ENCODE data around the gene FAM78A. TPM values are rescaled to one million over a fixed set of nuclear protein-coding genes. Genes with fewer than 3 reads are reported as not detected.

FAM78A gene
- polyA plus RNA-seq, 3 donors: 6.4 to 40.6 (median 7.2) TPM

DNA sequence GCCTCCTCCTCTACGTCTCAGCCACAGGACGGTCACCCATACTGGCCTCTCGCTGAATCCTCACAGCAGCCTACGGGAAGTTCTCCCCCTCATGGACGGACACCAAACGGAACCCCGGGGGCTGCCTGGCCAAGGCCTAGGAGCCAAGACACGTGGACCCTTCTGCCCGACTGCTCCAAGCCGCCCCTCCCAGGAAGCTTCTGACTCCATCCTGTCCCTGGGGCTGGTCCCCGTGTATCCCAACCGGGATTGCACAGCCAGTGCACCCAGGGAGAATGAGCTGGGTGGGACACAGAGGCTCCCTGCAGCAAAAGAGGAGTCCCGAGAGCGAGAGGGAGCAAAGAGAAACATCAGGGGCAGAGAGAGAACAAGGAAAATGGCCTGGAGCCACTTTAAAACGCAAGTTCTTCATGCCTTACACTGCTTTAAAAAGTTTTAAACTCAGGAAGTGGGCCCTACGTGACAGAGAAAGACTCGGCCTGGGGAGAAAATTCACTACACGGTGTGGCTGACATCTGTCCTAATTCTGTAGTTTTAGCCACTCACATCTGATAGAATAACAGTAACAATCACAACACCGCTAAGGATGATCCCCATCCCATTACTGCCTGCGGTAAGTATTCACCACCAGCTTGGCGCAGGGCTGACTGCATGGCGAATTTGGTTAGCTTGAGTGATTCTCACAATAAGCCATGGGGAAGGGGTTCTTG is 3.0 kb downstream of the FAM78A start:
- TF ChIP-seq CTCF (IDR thresholded peaks at IDR 0.05): no peak
- peaks cover 93% of the 10 kb centered on the region for H3K79me2 ChIP-seq (ENCODE audit: insufficient read depth, low read length)
- no peaks in the 10 kb centered on the region for H3K9me3 ChIP-seq (replicated peaks in 1 of 2; ENCODE audit: control insufficient read depth in 1 of 2, insufficient read depth in 1 of 2, low read length in 2 of 2)
- H3K36me3 Mint-ChIP-seq: peaks cover 3 to 15% of the 10 kb centered on the region in 2 donors
- H4K20me1 ChIP-seq (ENCODE audit: insufficient read depth, low read length): peaks cover 58% of the 10 kb centered on the region
- H3K9me3 Mint-ChIP-seq: peaks cover 0 to 2% (median 0%) of the 10 kb centered on the region in 7 donors
- H3K27ac Mint-ChIP-seq: peak overlapping the region; percentile 92 to 98 (median 96)
- peak overlapping the region; percentile 75 to 93 for H3K27ac ChIP-seq (ENCODE audit: low read depth in 1 of 2, low read length in 2 of 2)
- peak overlapping the region; percentile 78 to 94 (median 93) for H3K4me3 ChIP-seq (replicated peaks in 1 of 3; ENCODE audit: low read depth in 2 of 3, low read length in 3 of 3)
- H3K4me3 Mint-ChIP-seq: peak overlapping the region; percentile 99 to 100
- peak overlapping the region; percentile 48 for H2AFZ ChIP-seq (ENCODE audit: insufficient read depth, low read depth, low read length, poor library complexity, severe bottlenecking)
- no peaks in the 10 kb centered on the region for H3K36me3 ChIP-seq (replicated peaks in 1 of 2; ENCODE audit: control insufficient read depth in 1 of 2, insufficient read depth in 2 of 2, low read length in 2 of 2)
- H3K27me3 Mint-ChIP-seq (ENCODE audit: low read depth in 3 of 3): peaks cover 0 to 2% (median 0%) of the 10 kb centered on the region in 3 donors
- 1% methylated on average over 18 of the region's 22 CpGs for WGBS (ENCODE audit: insufficient coverage)
- intact Hi-C loops (cut with micrococcal nuclease): loop anchor here in 1 of 2 donors (10.0 kb wide), 2 partner anchors 462 to 1082 kb away; partner anchors contain the start of gene SETX
- peaks cover 62% of the 10 kb centered on the region for H3K4me1 Mint-ChIP-seq
- H3K4me1 ChIP-seq (ENCODE audit: control insufficient read depth in 1 of 2, insufficient read depth in 2 of 2, low read length in 2 of 2): peaks cover 62 to 65% of the 10 kb centered on the region in 2 donors
- DNase-seq: peak in 2 of 3 donors; percentile 59 to 67
- H3K4me2 ChIP-seq (replicated peaks; ENCODE audit: extremely low read depth, low read length, poor library complexity, severe bottlenecking): peak overlapping the region; percentile 98
- no peaks in the 10 kb centered on the region for H3K27me3 ChIP-seq (ENCODE audit: control insufficient read depth in 2 of 2, insufficient read depth in 2 of 2, low read length in 2 of 2)
- peak overlapping the region; percentile 86 for H3K9ac ChIP-seq (ENCODE audit: insufficient read depth, low read length, poor library complexity, severe bottlenecking)

DNA sequence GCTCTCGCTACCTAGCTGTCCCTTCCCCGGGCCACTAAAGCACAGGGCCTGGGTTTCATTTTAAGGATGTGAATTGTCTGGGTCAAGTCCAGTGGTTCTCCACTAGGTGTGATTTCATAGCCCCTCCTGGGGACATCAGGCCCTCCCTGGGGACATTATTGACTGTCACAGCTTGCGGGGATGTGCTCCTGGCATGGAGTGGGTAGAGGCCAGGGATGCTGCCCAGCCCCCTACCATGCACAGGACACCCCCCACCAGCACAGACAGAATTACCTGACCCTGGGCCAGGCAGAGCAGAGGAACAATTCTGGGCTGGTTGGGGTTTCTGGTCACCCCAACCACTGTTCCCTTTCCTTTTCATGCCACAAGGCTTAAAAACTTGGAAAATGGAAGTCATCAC is 4.1 kb downstream of the FAM78A start:
- H3K9me3 ChIP-seq (replicated peaks in 1 of 2; ENCODE audit: control insufficient read depth in 1 of 2, insufficient read depth in 1 of 2, low read length in 2 of 2): no peaks in the 10 kb centered on the region
- no peak for DNase-seq
- peak overlapping the region; percentile 98 for H3K4me2 ChIP-seq (replicated peaks; ENCODE audit: extremely low read depth, low read length, poor library complexity, severe bottlenecking)
- Mint-ChIP-seq H3K4me3 (peak overlapping the region; percentile 73 to 99), H3K27me3 (ENCODE audit: low read depth in 3 of 3) (peaks cover 0 to 2% (median 0%) of the 10 kb centered on the region in 3 donors), H3K4me1 (peaks cover 68% of the 10 kb centered on the region), H3K9me3 (peaks cover 0 to 2% (median 0%) of the 10 kb centered on the region in 7 donors), H3K27ac (peak overlapping the region; percentile 79 to 98 (median 94)), H3K36me3 (peaks cover 3 to 20% of the 10 kb centered on the region in 2 donors)
- TF ChIP-seq CTCF (IDR thresholded peaks at IDR 0.05): no peak
- intact Hi-C loops (cut with micrococcal nuclease): loop anchor here in 1 of 2 donors (10.0 kb wide), 2 partner anchors 463 to 1083 kb away; partner anchors contain the start of gene SETX
- peaks cover 69 to 72% of the 10 kb centered on the region in 2 donors for H3K4me1 ChIP-seq (ENCODE audit: control insufficient read depth in 1 of 2, insufficient read depth in 2 of 2, low read length in 2 of 2)
- peaks cover 100% of the 10 kb centered on the region for H3K79me2 ChIP-seq (ENCODE audit: insufficient read depth, low read length)
- peak overlapping the region in 1 of 3 experiments; percentile 94 for H3K4me3 ChIP-seq (replicated peaks in 1 of 3; ENCODE audit: low read depth in 2 of 3, low read length in 3 of 3)
- H3K9ac ChIP-seq (ENCODE audit: insufficient read depth, low read length, poor library complexity, severe bottlenecking): peak overlapping the region; percentile 9
- no peak overlapping the region for H2AFZ ChIP-seq (ENCODE audit: insufficient read depth, low read depth, low read length, poor library complexity, severe bottlenecking)
- H3K36me3 ChIP-seq (replicated peaks in 1 of 2; ENCODE audit: control insufficient read depth in 1 of 2, insufficient read depth in 2 of 2, low read length in 2 of 2): no peaks in the 10 kb centered on the region
- H3K27ac ChIP-seq (ENCODE audit: low read depth in 1 of 2, low read length in 2 of 2): peak overlapping the region; percentile 75 to 88
- peaks cover 64% of the 10 kb centered on the region for H4K20me1 ChIP-seq (ENCODE audit: insufficient read depth, low read length)
- WGBS (ENCODE audit: insufficient coverage): no CpG with 5 or more reads among the region's 3 CpGs
- no peaks in the 10 kb centered on the region for H3K27me3 ChIP-seq (ENCODE audit: control insufficient read depth in 2 of 2, insufficient read depth in 2 of 2, low read length in 2 of 2)
